RKO (cell line): ENCODE results near the gene ADH7.
A peak's percentile ranks its signal among the peaks of the same experiment; 100 is the strongest.
"Not testable (repeated sequence)": the region's sequence is repeated elsewhere in the genome, so short reads cannot be mapped to it uniquely, and the experiment has no call there.

Experiments used
- DNase-seq: peaks from one replicate; pipeline ENCODE4 v3.0.0-alpha.2; 2016; ENCODE audit warnings: low spot score

Gene ADH7

GRCh38 chr4:99379571-99379970 is 55.6 kb downstream of the ADH7 start:
- no peak for DNase-seq

DNA sequence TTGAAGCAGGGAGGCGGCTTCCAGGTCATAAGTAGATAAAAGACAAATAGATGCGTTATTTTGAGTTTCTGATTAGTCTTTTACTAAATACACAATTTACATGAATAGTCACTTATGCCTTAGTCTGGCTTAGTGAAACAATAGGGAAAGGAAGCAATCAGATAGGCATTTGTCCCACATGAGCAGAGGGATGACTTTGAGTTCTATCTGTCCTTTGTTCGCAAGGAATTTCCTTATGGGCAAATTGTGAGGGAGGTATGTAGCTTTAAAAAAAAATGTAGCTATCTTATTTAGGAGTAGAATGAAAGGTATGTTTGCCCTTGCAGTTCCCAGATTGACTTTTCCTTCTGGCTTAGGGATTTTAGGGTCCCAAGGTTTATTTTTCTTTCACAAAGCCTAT is 56.3 kb downstream of the ADH7 start:
- DNase-seq, result no peak

- DNase-seq, result peak; percentile 19
Measured at GRCh38 chr4:99377341-99377740, 57.8 kb downstream of the ADH7 start.

DNA sequence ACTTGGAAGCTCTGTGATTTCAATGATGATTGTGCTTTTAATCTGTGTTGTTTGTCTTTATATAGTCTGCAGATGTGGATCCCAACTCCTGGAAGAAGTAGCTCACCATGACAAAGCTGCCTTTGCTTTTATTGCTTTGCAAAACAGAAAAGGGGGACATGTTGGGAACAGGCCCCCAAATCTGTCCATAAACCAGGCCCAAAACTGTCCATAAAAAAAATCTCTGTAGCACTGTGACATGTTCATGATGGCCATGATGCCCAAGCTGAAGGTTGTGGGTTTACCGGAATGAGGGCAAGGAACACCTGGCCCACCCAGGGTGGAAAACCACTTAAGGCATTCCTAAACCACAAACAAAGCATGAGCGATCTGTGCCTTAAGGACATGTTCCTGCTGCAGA is 62.7 kb downstream of the ADH7 start:
- not testable (repeated sequence) for DNase-seq

DNA sequence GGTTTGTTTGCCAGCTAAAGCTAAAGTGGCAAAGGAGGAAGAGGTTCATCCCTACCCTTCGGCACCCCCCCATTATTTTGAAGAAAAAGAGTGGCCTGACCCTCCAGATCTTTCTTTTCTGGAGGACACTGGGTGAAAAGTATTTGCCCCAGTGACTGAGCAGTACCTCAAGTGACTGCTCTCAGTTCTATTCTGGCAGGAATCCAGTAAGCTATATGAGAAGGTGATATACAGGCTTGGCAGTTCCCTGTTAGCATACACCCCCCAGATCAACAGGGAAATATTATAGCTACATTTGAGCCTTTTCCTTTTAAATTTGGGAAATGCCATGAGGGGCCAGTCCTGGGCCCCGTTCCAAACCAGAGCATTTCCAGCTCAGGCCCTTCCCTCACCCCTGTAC is 67.3 kb downstream of the ADH7 start:
- not testable (repeated sequence) for DNase-seq

DNA sequence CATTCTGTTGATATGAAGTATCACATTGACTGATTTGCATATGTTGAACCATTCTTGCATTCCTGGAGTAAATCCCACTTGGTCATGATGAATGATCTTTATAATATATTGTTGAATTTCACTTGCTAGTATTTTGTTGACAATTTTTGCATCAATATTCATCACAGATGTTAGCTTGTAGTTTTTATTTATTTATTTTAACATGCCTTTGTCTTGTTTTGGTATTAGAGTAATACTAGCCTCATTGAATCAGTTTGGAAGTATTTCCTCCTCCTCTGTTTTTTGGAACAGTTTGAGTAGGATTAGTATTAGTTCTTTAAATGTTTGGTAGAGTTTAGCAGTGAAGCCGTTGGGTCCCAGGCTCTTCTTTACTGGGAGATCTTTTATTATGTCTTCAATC is 68.7 kb downstream of the ADH7 start:
- DNase-seq, result no peak

- no peak for DNase-seq
Measured at GRCh38 chr4:99362768-99363167, 72.4 kb downstream of the ADH7 start.
